NB4 (cell line): ENCODE measurements around the gene UBE2M.

Experiments
- CTCF ChIP-seq: IDR thresholded peaks from one replicate; pipeline ENCODE4 v1.5.1; 2012; ENCODE audit warnings: low read depth, low read length
- POLR2A ChIP-seq: IDR thresholded peaks from 2 replicates; pipeline ENCODE4 v1.6.1; 2011; ENCODE audit warnings: mild to moderate bottlenecking; ENCODE audit not compliant: insufficient read length; ENCODE audit errors: extremely low read depth

GRCh38 chr19:58553799-58554493 is 4.5 kb downstream of the UBE2M start:
- TF ChIP-seq POLR2A, result no peak
- no peak for TF ChIP-seq CTCF
